K562 (cell line): ENCODE results near the gene NAPB. TPM values are rescaled to one million over a fixed set of nuclear protein-coding genes. Genes with fewer than 3 reads are reported as not detected.

ENCODE experiments used
- BRD9 ChIP-seq: fragments of 450-650 bp; IDR thresholded peaks from 2 replicates; pipeline ENCODE4 v1.6.1; 2018; ENCODE audit warnings: low read depth; ENCODE audit not compliant: partially characterized antibody
- CCNT2 ChIP-seq: IDR thresholded peaks from 2 replicates; pipeline ENCODE4 v1.6.1; 2011; ENCODE audit warnings: borderline replicate concordance, low read depth, mild to moderate bottlenecking, moderate library complexity, mixed read lengths, low read length; ENCODE audit not compliant: insufficient read length; ENCODE audit errors: extremely low read depth
- HES1 ChIP-seq: fragments of 450-650 bp; IDR thresholded peaks from 2 replicates; pipeline ENCODE4 v1.6.1; 2016; ENCODE audit warnings: low read depth, mild to moderate bottlenecking, moderate library complexity
- MTA3 ChIP-seq: fragments of 450-650 bp; formaldehyde crosslinking; IDR thresholded peaks from 2 replicates; pipeline ENCODE4 v1.6.1; 2017; ENCODE audit warnings: mild to moderate bottlenecking, borderline replicate concordance
- NBN ChIP-seq: fragments of 450-650 bp; IDR thresholded peaks from 2 replicates; pipeline ENCODE4 v1.6.1; 2016; ENCODE audit warnings: low read depth, mild to moderate bottlenecking
- NR2C2 ChIP-seq, 2 experiments: fragments of 200-800 bp in 1 of 2; sonication (Bioruptor generic) in 1 of 2; sonication (generic) in 1 of 2; formaldehyde crosslinking in 1 of 2; IDR thresholded peaks; 2 replicates each; pipeline versions ENCODE4 v1.6.1 to v1.8.0; 2016 to 2022; ENCODE audit warnings: mild to moderate bottlenecking in 1 of 2, missing compliant biosample characterization in 1 of 2, missing genetic modification characterization in 1 of 2, missing genetic modification reagents in 1 of 2
- PML ChIP-seq: IDR thresholded peaks from 2 replicates; pipeline ENCODE4 v1.6.1; 2012; ENCODE audit warnings: low read length, inconsistent platforms
- POLR2A ChIP-seq: fragments of 450-650 bp; conservative IDR thresholded peaks from 2 replicates; pipeline ENCODE4 v1.6.1; 2016
- REST ChIP-seq, 2 experiments: fragments of 450-650 bp; formaldehyde crosslinking in 1 of 2; IDR thresholded peaks; 2 replicates each; pipeline versions ENCODE4 v1.4.0 to v1.6.1; 2014 to 2020; ENCODE audit warnings: mild to moderate bottlenecking in 2 of 2, borderline replicate concordance in 1 of 2, low read depth in 1 of 2
- SREBF1 ChIP-seq: fragments of 150-350 bp; IDR thresholded peaks from 2 replicates; pipeline ENCODE4 v1.6.1; 2014; ENCODE audit warnings: antibody characterized with exemption, low read depth, low read length, borderline replicate concordance
- ZBTB9 ChIP-seq: fragments of 450-650 bp; formaldehyde crosslinking; IDR thresholded peaks from 2 replicates; pipeline ENCODE4 v1.4.0; 2020; ENCODE audit warnings: mild to moderate bottlenecking, moderate library complexity
- ZNF165 ChIP-seq: fragments of 250-450 bp; sonication (Bioruptor Pico); IDR thresholded peaks from 2 replicates; pipeline ENCODE4 v1.4.0; 2020; ENCODE audit warnings: borderline replicate concordance
- ZNF639 ChIP-seq, 2 experiments: fragments of 200-800 bp in 1 of 2; sonication (Bioruptor generic) in 1 of 2; sonication (generic) in 1 of 2; formaldehyde crosslinking in 1 of 2; IDR thresholded peaks in 1 of 2; conservative IDR thresholded peaks in 1 of 2; 2 replicates each; pipeline versions ENCODE4 v1.5.0 to v1.6.1; 2016 to 2020; ENCODE audit warnings: missing compliant biosample characterization in 1 of 2, missing genetic modification characterization in 1 of 2, missing genetic modification reagents in 1 of 2
- polyA plus RNA-seq, 8 experiments: library from polyadenylated mRNA; depleted of rRNA in 4 of 8; stranded (reverse) in 5 of 8; unstranded in 3 of 8; fragments of >200 nt; fragmentation: Nextera tagmentation in 2 of 8; fragmentation: Illumina TruSeq in 1 of 8; extraction: Ambion mirVana in 2 of 8; extraction: Trizol in 1 of 8; gene quantifications; 2 replicates each; pipeline versions ENCODE4 v1.2.1 to v1.2.3, GENCODE V29; 2011 to 2014; ENCODE audit warnings: inconsistent platforms in 1 of 8, missing spikeins in 1 of 8
- total RNA-seq, 7 experiments: library from RNA; depleted of rRNA in 6 of 7; stranded (reverse); fragments of >200 nt in 6 of 7; fragmentation: Illumina TruSeq in 2 of 7; extraction: Trizol in 2 of 7; gene quantifications; 2 replicates each; pipeline versions ENCODE4 v1.2.1 to v1.2.3, GENCODE V29; 2011 to 2021; ENCODE audit warnings: low replicate concordance in 1 of 7

Gene NAPB
- total and polyA plus RNA-seq, 9 of the 15 experiments (the other 6 are each of a cell fraction or from before 2014, with no cell fraction given) = 1.4 to 7.7 (median 5.2) TPM

GRCh38 chr20:23361476-23362391, 59.6 kb downstream of the NAPB start, which contains the start of gene GZF1 (continued):
- TF ChIP-seq REST (IDR thresholded peaks at IDR 0.05; ENCODE audit: borderline replicate concordance) (peak; percentile 98), REST (CRISPR knock-in tag; IDR thresholded peaks at IDR 0.05; ENCODE audit: low read depth) (peak; percentile 44; the same call in 1 of the 2 replicates), HES1 (peak; percentile 55), NBN (0 out of 2 replicates have a peak, but pooled peaks have one; percentile 65), ZNF165 (CRISPR knock-in tag) (no peak), ZBTB9 (CRISPR knock-in tag) (peak; percentile 13; the same call in 1 of the 2 replicates), SREBF1 (0 out of 2 replicates have a peak, but pooled peaks have one; percentile 55), POLR2A (peak; percentile 92), MTA3 (peak; percentile 89), CCNT2 (peak; percentile 90), ZNF639 (CRISPR knock-in tag; conservative IDR thresholded peaks at IDR 0.05 in 1 of 2, IDR thresholded peaks at IDR 0.05 in 1 of 2) (peak in 1 of 2 experiments; percentile 89; a peak in 2 of 4 replicates), PML (peak; percentile 64), NR2C2 (CRISPR knock-in tag; IDR thresholded peaks at IDR 0.05) (no peak), NR2C2 (tag; IDR thresholded peaks at IDR 0.05) (peak; percentile 73), BRD9 (no peak)
